Measurements from ENCODE around the gene DCUN1D1.

- TF ChIP-seq POLR2A (IDR thresholded peaks at IDR 0.05) (no peak), CTCF (IDR thresholded peaks at IDR 0.05) (no peak), EP300 (IDR thresholded peaks at IDR 0.05) (no peak)
Measured at GRCh38 chr3:182913889-182914288, 66.4 kb downstream of the DCUN1D1 start.

All from tibial nerve (tissue), 4 donors.